Measurements from ENCODE around the gene TACC2.
"Not testable (repeated sequence)": the region's sequence is repeated elsewhere in the genome, so short reads cannot be mapped to it uniquely, and the experiment has no call there.

The TACC2 gene

DNA sequence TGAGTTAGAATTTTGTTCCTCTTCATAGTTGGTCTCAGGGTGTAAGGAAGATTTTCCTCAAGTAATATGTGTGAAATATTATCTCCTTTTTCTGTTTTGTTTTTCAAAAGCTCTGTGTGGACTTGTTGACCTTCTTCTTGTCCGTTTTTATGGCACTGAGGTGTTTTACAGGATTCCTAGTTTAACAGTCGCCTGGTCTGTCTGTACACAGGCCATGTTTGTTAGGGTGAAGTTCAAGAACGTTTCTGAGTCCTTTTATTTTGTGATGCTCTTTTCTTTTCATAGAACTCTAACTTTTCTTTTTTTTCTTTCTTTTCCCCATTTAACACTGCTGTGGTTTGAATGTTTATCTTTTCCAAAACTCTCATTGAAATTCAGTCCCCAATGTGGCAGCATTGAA, 18.5 kb downstream of the TACC2 start:
- TF ChIP-seq CTCF (conservative IDR thresholded peaks at IDR 0.05; ENCODE audit: low read depth, low read length), result no peak
- no peak for DNase-seq (ENCODE audit: low read depth)
- no peak overlapping the region for H3K4me3 ChIP-seq (ENCODE audit: low read length)

DNA sequence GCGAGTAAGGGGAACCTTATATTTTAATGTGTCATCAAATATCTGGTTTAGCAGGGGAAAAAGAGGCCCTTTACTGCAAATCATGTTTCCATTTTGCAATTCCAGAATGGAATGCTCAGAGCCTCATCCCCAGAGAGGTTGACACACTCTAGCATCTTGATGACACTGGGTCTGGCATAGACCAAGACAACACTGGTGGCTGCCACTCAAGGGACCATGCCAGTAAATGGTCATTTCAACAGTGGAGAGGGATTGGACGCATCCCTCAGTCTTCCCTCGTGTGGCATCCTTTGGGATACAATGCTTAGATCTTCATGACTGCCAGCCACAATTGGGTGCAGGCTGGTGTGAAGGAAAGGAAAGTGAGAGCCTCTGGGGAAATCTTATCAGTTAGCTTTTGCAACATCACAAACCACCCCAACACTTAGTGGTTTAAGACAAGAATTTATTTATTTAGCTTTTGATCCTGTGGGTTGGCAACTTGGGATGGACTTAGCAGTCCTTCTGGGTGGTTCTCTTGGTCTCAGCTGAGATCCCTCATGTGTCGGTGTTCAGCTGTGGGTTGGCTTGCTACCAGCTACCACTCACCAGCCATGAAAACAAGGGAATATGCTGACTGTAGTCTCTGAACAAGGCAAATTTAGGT, 21.6 kb downstream of the TACC2 start:
- DNase-seq (ENCODE audit: low read depth), result no peak
- no peak overlapping the region for H3K4me3 ChIP-seq (ENCODE audit: low read length)
- TF ChIP-seq CTCF (conservative IDR thresholded peaks at IDR 0.05; ENCODE audit: low read depth, low read length), result no peak

- H3K4me3 ChIP-seq (ENCODE audit: low read length), result no peak overlapping the region
- no peak for DNase-seq (ENCODE audit: low read depth)
- TF ChIP-seq CTCF (conservative IDR thresholded peaks at IDR 0.05; ENCODE audit: low read depth, low read length), result no peak
Observed at GRCh38 chr10:122012731-122013130, 23.8 kb downstream of the TACC2 start.

- H3K4me3 ChIP-seq (ENCODE audit: low read length), result no peak overlapping the region
- TF ChIP-seq CTCF (conservative IDR thresholded peaks at IDR 0.05; ENCODE audit: low read depth, low read length), result no peak
- DNase-seq (ENCODE audit: low read depth), result no peak
Observed at GRCh38 chr10:122013311-122013780, 24.4 kb downstream of the TACC2 start.

DNA sequence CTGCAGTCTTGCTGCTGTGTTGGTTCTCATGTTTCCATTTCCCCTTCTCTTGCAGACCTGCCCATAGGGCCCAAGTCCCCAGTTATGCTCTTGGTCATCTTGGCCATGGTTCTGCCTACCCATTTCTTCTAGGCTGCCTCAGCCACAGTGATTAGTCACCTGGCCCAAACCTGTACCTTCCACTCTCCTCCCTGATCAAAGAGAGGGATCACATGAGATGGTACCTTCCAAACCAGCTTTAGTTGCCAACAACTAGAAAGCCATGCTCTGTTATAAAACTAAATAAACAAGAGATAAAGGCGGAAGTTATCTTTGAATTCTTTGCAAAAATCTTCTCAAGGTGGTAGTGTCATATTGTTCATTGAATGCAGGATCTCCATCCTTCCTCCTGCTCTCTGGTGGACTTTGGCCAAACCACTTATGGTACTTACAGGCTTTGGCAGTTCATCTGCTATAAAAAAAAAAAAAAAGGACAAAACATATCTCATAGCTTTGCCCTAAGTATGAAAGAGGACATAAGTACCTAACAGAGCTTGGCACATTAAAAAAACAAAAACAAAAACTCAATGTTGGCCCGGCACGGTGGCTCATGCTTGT, 25.8 kb downstream of the TACC2 start:
- no peak for DNase-seq (ENCODE audit: low read depth)
- no peak overlapping the region for H3K4me3 ChIP-seq (ENCODE audit: low read length)
- TF ChIP-seq CTCF (conservative IDR thresholded peaks at IDR 0.05; ENCODE audit: low read depth, low read length), result no peak

DNA sequence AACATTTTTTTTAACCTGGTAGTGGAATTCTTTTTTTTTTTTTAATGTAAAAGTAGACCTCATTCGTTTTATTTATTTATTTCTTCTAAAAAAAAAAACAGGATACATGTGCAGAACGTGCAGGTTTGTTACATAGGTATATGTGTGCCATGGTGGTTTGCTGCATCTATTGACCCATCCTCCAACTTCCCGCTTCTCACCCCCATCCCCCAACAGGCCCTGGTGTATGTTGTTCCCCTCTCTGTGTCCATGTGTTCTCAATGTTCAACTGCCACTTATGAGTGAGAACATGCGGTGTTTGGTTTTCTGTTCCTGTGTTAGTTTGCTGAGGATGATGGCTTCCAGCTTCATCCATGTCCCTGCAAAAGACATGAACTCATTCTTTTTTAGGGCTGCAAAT, 29.0 kb downstream of the TACC2 start:
- DNase-seq (ENCODE audit: low read depth); H3K4me3 ChIP-seq (ENCODE audit: low read length): not testable (repeated sequence)

- no peak for DNase-seq (ENCODE audit: low read depth)
- TF ChIP-seq CTCF (conservative IDR thresholded peaks at IDR 0.05; ENCODE audit: low read depth, low read length), result no peak
- H3K4me3 ChIP-seq (ENCODE audit: low read length), result no peak overlapping the region
Observed at GRCh38 chr10:122018491-122018890, 29.5 kb downstream of the TACC2 start.

All from retinal pigment epithelial cell (primary cell).